H1 (cell line): Measurements from ENCODE around the gene AXIN2. TPM values are rescaled to one million over a fixed set of nuclear protein-coding genes. Genes with fewer than 3 reads are reported as not detected.

Experiments used
- BACH1 ChIP-seq: IDR thresholded peaks from 2 replicates; pipeline ENCODE4 v1.6.1; 2012; ENCODE audit warnings: low read length, improper control_type of control experiment
- GTF2F1 ChIP-seq: IDR thresholded peaks from 2 replicates; pipeline ENCODE4 v1.6.1; 2012; ENCODE audit warnings: low read depth, low read length, improper control_type of control experiment, borderline replicate concordance
- SIX5 ChIP-seq: IDR thresholded peaks from 2 replicates; pipeline ENCODE4 v1.6.1; 2011; ENCODE audit warnings: mild to moderate bottlenecking, low read depth, low read length
- YY1 ChIP-seq: IDR thresholded peaks from 2 replicates; pipeline ENCODE4 v1.6.1; 2011; ENCODE audit warnings: low read depth, mild to moderate bottlenecking, low read length
- polyA plus RNA-seq, 7 experiments: library from polyadenylated mRNA; depleted of rRNA in 3 of 7; stranded (reverse) in 5 of 7; unstranded in 2 of 7; fragments of >200 nt in 5 of 7; fragments of 200-250 nt in 2 of 7; gene quantifications; 1 replicate in 5 of 7; 2 replicates in 1 of 7; 4 replicates in 1 of 7; pipeline versions ENCODE4 v1.2.1 to v1.2.3, GENCODE V29; 2011 to 2013; ENCODE audit warnings: missing spikeins in 2 of 7, mixed read lengths in 2 of 7
- total RNA-seq: library from RNA; stranded (reverse); fragmentation: NEBNext Ultra II Directional; extraction: Animal tissue kit (Norgen Biotek cat#: 25700); gene quantifications from 2 replicates; pipeline ENCODE4 v1.2.1, GENCODE V29; 2021
- TF ChIP-seq, protein P1 (sequence below): IDR thresholded peaks from 2 replicates; pipeline ENCODE4 v1.6.1; 2012; ENCODE audit warnings: low read length, inconsistent platforms

AXIN2 gene
- total and polyA plus RNA-seq, 2 of the 8 experiments (the other 6 are each of a cell fraction or from before 2014, with no cell fraction given): 17.7 to 33.4 TPM

DNA sequence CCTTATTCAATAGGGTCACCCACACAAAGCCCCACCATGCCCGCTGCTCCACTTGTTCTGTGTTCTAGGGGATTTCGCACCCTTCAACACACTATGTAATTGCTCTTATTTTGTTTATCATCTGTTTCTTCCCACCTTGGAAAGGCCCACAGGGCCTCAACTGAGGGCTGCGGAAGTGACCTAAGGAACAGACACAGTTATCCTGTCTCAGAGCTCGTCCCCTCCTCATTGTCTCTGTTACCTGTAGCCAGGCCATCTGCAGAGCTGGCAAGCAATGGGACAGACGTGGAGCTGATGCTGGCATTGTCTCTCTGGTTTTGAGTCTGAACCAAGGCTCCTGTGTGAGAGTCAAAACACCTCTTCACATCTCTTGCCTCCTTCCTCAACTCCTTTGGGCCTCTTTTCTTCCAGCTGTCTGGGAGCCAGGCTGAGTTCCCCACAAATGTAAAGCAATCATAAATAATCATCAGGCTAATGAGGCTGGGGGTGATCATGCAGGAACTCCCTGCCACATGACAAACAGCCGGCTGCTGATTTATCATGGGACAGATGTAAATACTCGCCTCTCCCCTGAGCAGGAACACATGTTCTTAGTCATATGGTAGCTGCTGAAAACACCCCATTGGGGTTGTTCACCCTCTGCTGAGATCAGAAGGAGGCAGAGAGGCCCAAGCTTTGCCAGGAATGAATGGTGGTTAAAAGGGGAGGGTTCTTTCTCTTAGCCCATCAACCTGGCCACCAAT lies 71.9 kb downstream of the AXIN2 start (continued):
- TF ChIP-seq, protein P1, sequence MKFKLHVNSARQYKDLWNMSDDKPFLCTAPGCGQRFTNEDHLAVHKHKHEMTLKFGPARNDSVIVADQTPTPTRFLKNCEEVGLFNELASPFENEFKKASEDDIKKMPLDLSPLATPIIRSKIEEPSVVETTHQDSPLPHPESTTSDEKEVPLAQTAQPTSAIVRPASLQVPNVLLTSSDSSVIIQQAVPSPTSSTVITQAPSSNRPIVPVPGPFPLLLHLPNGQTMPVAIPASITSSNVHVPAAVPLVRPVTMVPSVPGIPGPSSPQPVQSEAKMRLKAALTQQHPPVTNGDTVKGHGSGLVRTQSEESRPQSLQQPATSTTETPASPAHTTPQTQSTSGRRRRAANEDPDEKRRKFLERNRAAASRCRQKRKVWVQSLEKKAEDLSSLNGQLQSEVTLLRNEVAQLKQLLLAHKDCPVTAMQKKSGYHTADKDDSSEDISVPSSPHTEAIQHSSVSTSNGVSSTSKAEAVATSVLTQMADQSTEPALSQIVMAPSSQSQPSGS: no peak
- TF ChIP-seq YY1 (no peak), SIX5 (no peak), BACH1 (no peak), GTF2F1 (no peak)
